ACC112 (cell line): Measurements from ENCODE around the gene TBC1D14.

ENCODE experiments used
- H2AFZ ChIP-seq: fragments of 200-600 bp; sonication (generic); one replicate; pipeline ENCODE4 v1.6.0; 2017; ENCODE audit warnings: antibody characterized with exemption, low read length; ENCODE audit not compliant: unreplicated experiment
- H3K27ac ChIP-seq: fragments of 200-600 bp; sonication (generic); 2 replicates; pipeline ENCODE4 v1.5.1; 2014; ENCODE audit warnings: low read depth, mild to moderate bottlenecking, antibody characterized with exemption, low read length, moderate library complexity
- H3K27me3 ChIP-seq: fragments of 200-600 bp; sonication (generic); 2 replicates; pipeline ENCODE4 v1.6.1; 2014; ENCODE audit warnings: mild to moderate bottlenecking, antibody characterized with exemption, low read length, moderate library complexity, mixed read lengths; ENCODE audit not compliant: insufficient read depth
- H3K36me3 ChIP-seq: fragments of 200-600 bp; sonication (generic); 2 replicates; pipeline ENCODE4 v1.6.1; 2016; ENCODE audit warnings: mild to moderate bottlenecking, antibody characterized with exemption, low read length, moderate library complexity, mixed read lengths; ENCODE audit not compliant: insufficient read depth
- H3K4me1 ChIP-seq: fragments of 200-600 bp; sonication (generic); one replicate; pipeline ENCODE4 v1.6.1; 2016; ENCODE audit warnings: low read length, mixed read lengths; ENCODE audit not compliant: insufficient read depth, unreplicated experiment, control insufficient read depth
- H3K4me3 ChIP-seq: fragments of 200-600 bp; sonication (generic); 2 replicates; pipeline ENCODE4 v1.5.1; 2014; ENCODE audit warnings: mild to moderate bottlenecking, low read depth, low read length
- H3K79me2 ChIP-seq: fragments of 200-600 bp; sonication (generic); one replicate; pipeline ENCODE4 v1.6.0; 2016; ENCODE audit warnings: low read length; ENCODE audit not compliant: control insufficient read depth, unreplicated experiment, insufficient read depth

Gene TBC1D14

DNA sequence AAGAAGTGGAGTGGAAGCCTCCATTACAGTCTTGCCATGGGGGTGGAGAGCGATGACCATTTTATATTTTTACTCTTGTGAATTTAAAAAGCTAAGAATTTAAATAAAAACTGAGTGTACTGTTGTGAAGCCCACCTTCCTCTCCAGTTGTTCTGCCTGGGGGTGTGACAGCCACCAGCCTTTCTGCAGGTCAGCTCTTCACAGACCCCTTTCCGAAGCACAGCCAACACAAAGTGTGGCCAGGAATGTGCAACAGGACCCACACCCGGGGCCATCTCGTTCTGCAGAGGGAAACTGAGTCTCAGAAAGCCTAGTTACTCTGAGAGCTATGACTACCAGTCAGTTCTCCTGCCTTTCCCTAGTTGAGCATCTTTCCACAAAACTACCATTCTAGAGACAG, 156.9 kb downstream of the TBC1D14 start:
- peaks cover 11% of the 10 kb centered on the region for H3K36me3 ChIP-seq

DNA sequence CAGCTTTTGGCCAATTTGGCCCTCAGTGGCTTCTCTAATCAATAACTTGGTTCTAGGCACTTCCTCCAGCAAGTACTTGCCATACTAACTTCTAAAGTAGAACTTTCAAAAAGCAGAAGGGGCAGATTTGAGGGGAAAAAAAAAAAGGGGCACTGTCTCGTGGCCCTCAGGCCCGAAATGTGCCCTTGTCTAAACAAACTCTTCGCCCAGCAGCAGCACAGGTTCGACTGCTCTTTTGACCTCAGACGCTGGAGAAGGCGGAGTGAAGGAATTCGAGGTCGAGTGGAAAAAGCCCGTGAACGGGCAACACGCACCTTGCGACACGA, 157.5 kb downstream of the TBC1D14 start:
- H3K4me1 ChIP-seq = peaks cover 15% of the 10 kb centered on the region
- peaks cover 46% of the 10 kb centered on the region for H3K79me2 ChIP-seq
- no peaks in the 10 kb centered on the region for H3K27me3 ChIP-seq
- peaks cover 11% of the 10 kb centered on the region for H3K36me3 ChIP-seq
- peak overlapping the region; percentile 90 for H3K4me3 ChIP-seq
- H2AFZ ChIP-seq = peak overlapping the region; percentile 52
- no peak overlapping the region for H3K27ac ChIP-seq

More for the DNA sequence above, 156.9 kb downstream of the TBC1D14 start:
- peaks cover 46% of the 10 kb centered on the region for H3K79me2 ChIP-seq
- H2AFZ ChIP-seq = no peak overlapping the region
- H3K27me3 ChIP-seq = no peaks in the 10 kb centered on the region
- H3K4me1 ChIP-seq = peaks cover 15% of the 10 kb centered on the region
- peak overlapping the region; percentile 90 for H3K4me3 ChIP-seq
- no peak overlapping the region for H3K27ac ChIP-seq

DNA sequence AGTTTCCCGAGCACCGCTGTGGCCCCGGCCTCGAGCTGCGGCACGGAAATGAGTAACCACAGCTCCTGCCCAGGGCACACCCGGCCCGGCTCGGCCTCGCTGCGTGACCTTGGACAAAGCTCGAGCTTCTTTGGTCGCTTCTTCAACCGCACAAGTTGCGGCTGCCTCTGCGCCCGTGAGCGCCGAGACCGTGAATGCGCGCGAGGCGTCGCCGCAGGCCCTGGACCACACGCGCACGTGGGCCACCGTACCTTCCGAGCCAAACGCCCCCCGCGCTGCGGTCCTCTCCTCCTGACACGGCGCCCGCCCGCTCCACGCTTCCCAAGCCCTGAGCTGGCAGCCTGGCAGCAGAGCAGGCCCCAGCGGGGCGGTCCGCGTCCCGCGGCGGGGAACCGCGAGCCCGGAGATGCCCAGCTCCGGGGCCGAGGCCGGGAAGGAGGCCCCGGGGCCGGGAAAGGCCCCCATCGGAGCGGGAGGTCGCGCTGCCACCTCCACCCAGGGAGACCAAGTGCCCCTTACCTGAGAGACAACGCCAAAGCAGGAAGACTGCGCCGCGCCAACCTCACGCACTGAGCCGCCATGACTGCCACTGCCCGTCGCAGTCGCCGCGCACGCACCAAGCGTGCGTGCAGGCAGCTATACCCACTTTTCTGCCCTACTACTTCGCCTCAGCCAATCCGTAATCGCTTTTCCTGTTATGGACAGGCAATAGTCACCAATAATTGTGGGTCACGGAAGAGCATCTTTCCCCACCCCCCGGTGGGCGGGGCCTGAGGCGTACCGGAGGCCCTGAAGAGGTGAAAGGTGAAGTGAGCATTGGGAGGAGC, 158.0 kb downstream of the TBC1D14 start, which contains the start of gene GRPEL1:
GRPEL1 (minus strand) TSS at position 613 of the 827 bp plus-strand sequence; CDS start at position 581, 32 bp downstream.
- peak within 1 kb of the TSS; percentile 90 for H3K4me3 ChIP-seq
- peaks cover 11% of the 10 kb centered on the region for H3K36me3 ChIP-seq
- peak within 1 kb of the TSS; percentile 85 for H2AFZ ChIP-seq
- peaks cover 15% of the 10 kb centered on the region for H3K4me1 ChIP-seq
- H3K27ac ChIP-seq = peak within 1 kb of the TSS; percentile 59
- H3K79me2 ChIP-seq = peaks cover 46% of the 10 kb centered on the region
- H3K27me3 ChIP-seq = no peaks in the 10 kb centered on the region

DNA sequence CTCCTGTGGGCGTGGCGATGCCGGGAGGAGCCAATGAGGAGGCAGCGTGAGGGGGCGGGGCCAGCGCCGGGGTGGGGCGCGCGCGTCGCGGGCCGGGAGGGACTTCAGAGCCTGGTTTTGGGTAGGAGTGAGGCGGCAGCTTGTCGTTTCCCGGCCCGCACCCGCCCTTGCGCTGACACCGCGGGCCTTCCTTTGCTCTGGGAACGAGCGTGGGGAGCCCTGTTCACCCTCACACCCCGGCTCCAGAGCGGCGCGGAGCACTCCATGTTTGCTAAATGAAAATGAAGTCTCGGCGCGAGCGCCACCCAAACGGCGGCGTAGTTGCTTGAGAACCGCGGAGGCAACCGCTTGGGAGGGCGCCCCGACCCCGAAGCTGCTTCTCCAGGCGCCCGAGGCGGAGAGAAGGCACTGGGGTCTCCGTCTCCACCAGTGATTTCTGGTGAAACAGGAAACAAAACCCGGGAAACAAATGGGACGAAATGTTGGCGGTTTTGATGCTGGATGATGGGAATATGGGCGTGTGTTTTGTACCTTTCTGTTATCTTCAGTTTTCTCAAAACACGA, 158.7 kb downstream of the TBC1D14 start:
- Histone ChIP-seq H3K27me3 (no peaks in the 10 kb centered on the region), H3K36me3 (peaks cover 8% of the 10 kb centered on the region), H2AFZ (peak overlapping the region; percentile 85), H3K4me1 (peaks cover 15% of the 10 kb centered on the region), H3K4me3 (peak overlapping the region; percentile 90), H3K79me2 (peaks cover 42% of the 10 kb centered on the region), H3K27ac (peak overlapping the region; percentile 51)

DNA sequence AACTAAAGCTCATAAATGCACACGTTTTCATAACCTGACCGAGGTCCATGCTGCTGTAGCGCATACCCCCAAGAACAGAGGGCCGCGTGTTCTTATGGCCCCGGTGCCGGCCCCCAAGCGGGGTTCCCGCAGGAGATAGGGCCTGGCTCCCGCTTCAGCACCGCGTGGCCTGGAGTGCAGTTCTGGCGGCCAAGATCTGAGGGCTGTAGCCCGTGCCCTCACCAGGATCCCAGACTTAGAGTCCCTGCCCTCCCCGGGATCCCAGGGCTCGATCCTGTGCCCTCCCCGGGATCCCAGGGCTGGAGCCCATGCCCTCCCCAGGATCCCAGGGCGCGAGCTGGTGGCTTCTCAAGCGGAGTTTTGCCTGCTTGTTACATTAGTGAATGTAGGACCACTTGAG, 159.3 kb downstream of the TBC1D14 start:
- peak overlapping the region; percentile 51; the same call in 1 of the 2 replicates for H3K27ac ChIP-seq
- peaks cover 3% of the 10 kb centered on the region; the same call in 1 of the 2 replicates for H3K36me3 ChIP-seq
- peak overlapping the region; percentile 85 for H2AFZ ChIP-seq
- H3K79me2 ChIP-seq = peaks cover 37% of the 10 kb centered on the region
- peaks cover 15% of the 10 kb centered on the region for H3K4me1 ChIP-seq
- H3K27me3 ChIP-seq = no peaks in the 10 kb centered on the region
- H3K4me3 ChIP-seq = peak overlapping the region; percentile 90

DNA sequence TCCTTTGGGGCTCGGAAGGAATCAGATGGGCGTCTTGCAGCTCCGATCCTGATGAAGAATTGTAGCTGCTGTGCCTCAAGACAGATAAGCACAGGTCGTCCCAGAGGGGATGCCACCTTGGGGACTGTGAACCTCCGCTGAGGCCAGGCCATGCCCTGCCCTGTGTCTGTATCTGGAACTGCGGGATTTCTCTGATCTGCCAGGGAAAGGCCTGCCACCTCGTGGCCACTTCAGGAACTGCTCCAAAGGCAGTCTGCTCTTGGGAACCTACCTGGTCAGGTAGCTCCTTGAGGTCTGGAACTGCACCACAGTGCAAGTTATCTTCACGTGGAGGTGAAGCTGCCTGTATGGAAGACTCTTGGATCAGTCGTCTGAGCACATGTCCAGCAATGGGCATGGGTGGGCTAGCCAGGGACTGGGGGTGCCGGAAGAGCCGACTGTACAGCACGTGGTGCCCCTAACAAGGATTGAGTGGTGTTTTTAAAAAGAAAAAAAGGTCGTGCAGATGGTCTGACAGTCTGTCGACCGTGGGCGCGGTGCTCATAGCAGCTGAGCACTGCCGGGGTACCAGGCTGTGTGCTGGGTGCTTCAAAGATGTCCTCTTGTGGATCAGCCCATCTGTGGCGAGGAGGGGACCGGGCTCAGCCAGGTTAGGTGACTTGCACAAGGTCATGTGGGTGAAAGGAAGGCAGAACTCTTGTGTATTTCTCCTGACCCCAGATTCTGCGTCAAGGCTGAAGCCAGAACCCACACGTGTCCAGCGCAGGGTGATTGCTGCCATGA, 161.3 kb downstream of the TBC1D14 start:
- H3K27me3 ChIP-seq = no peaks in the 10 kb centered on the region
- no peak overlapping the region for H3K4me3 ChIP-seq
- no peak overlapping the region for H3K27ac ChIP-seq
- H3K79me2 ChIP-seq = peaks cover 19% of the 10 kb centered on the region
- H3K36me3 ChIP-seq = no peaks in the 10 kb centered on the region
- peaks cover 19% of the 10 kb centered on the region for H3K4me1 ChIP-seq
- H2AFZ ChIP-seq = no peak overlapping the region

DNA sequence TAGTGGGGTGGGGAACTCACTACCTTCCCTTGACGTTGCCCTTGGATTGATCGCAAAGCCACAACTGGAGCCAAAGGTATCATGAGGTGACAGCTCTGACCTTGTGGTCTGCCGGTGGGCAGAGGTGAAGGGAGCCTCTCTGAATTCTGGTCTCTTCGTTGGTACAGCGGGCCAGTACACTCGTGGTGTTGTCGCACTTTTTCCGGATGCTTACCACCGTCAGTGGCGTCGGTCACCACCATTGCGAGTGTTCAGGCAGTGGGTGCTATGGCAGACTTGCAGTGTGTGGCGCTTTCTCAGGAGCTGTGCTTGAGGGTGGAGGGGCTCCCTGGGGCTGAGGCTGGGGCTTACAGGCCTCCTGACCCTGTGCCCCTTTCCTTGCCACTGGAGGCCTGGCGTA, 163.4 kb downstream of the TBC1D14 start:
- no peak overlapping the region for H2AFZ ChIP-seq
- H3K4me1 ChIP-seq = peaks cover 9% of the 10 kb centered on the region
- no peaks in the 10 kb centered on the region for H3K79me2 ChIP-seq
- no peaks in the 10 kb centered on the region for H3K36me3 ChIP-seq
- no peak overlapping the region for H3K27ac ChIP-seq
- no peak overlapping the region for H3K4me3 ChIP-seq
- H3K27me3 ChIP-seq = no peaks in the 10 kb centered on the region

DNA sequence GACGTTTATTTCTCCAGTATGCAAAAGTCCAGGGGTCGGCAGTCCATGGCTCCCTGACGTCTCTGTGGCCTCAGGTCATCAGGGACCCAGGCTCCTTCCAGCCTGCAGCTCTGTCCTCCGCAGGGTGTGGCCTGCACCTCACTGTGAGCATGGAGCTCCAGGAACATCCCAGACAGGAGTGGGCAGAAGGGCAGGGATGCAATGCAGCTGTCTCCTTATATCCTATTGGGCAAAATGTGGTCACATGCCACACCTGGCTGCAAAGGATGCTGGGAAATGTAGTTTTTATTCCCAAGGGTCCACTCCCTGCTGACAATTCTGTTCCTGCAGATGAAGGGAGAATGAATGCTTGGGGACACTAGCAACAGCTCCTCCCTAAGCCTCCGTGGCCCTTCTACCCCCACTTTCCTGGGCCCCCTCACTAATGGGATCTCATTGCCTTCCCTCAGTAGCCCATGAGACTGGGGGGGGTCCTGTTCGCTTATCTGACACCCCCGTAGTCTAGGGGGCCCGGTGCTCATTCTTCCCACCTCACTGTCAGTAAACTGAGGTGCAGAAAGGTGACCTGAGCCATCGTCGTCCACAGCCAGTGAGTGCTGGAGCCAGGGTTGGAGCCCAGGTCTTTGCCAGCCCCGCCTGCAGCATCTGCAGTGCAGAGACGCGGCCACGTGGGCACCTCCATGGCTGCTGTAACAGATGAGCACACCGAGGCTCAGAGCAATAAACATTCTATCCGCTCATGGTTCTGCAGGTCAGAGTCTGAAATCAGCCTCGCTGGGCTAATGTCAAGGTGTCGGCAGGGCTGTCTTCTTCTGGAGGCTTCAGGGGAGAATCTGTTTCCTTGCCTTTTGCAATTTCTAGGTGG, 164.1 kb downstream of the TBC1D14 start:
- H3K4me3 ChIP-seq = no peak overlapping the region
- no peak overlapping the region for H3K27ac ChIP-seq
- H3K4me1 ChIP-seq = peaks cover 8% of the 10 kb centered on the region
- no peak overlapping the region for H2AFZ ChIP-seq
- H3K79me2 ChIP-seq = no peaks in the 10 kb centered on the region
- no peaks in the 10 kb centered on the region for H3K27me3 ChIP-seq
- no peaks in the 10 kb centered on the region for H3K36me3 ChIP-seq

DNA sequence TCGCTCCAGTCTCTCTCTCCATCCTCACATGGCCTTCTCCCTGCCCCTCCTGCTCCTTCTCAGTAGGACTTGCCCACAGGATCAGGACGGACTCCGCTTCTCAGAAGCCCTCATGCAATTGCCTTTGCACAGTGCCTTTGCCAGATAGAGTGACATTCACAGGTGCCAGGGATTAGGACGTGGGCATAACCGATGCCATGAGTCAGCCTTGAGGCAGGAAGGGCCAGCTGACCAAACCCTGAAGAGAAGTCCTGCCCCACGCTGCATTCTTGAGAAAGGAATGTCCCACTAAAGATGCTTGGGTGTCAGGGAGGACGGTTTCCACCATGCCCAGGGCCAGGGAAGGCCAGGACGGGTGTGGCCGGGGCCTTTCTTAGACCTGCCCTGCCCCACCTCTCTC, 164.8 kb downstream of the TBC1D14 start:
- no peaks in the 10 kb centered on the region for H3K79me2 ChIP-seq
- no peak overlapping the region for H3K27ac ChIP-seq
- H3K4me1 ChIP-seq = peaks cover 4% of the 10 kb centered on the region

More for the DNA sequence above, 164.8 kb downstream of the TBC1D14 start:
- no peak overlapping the region for H3K4me3 ChIP-seq
- no peak overlapping the region for H2AFZ ChIP-seq
- H3K27me3 ChIP-seq = no peaks in the 10 kb centered on the region
- no peaks in the 10 kb centered on the region for H3K36me3 ChIP-seq
